ENCODE results near the gene TMEM50A.
A peak's percentile ranks its signal among the peaks of the same experiment; 100 is the strongest.

Gene TMEM50A

GRCh38 chr1:25338986-25339385 is 852 bp downstream of the TMEM50A start:
- Histone ChIP-seq H3K27me3 (replicated peaks; ENCODE audit: control insufficient read depth, insufficient read depth, low read length) (no peaks in the 10 kb centered on the region), H3K36me3 (ENCODE audit: control insufficient read depth, insufficient read depth, low read length) (peaks cover 4% of the 10 kb centered on the region), H3K4me3 (replicated peaks; ENCODE audit: low read depth, low read length) (peak overlapping the region; percentile 90)
- TF ChIP-seq CTCF (IDR thresholded peaks at IDR 0.05; ENCODE audit: insufficient read depth, low read length, poor library complexity, severe bottlenecking), result no peak
- DNase-seq (ENCODE audit: extremely low read depth, insufficient read length), result no peak

- no peaks in the 10 kb centered on the region for H3K27me3 ChIP-seq (replicated peaks; ENCODE audit: control insufficient read depth, insufficient read depth, low read length)
- DNase-seq (ENCODE audit: extremely low read depth, insufficient read length), result no peak
- peaks cover 5% of the 10 kb centered on the region for H3K36me3 ChIP-seq (ENCODE audit: control insufficient read depth, insufficient read depth, low read length)
- TF ChIP-seq CTCF (IDR thresholded peaks at IDR 0.05; ENCODE audit: insufficient read depth, low read length, poor library complexity, severe bottlenecking), result no peak
- H3K4me3 ChIP-seq (replicated peaks; ENCODE audit: low read depth, low read length), result no peak overlapping the region
Observed at GRCh38 chr1:25341746-25342145, 3.6 kb downstream of the TMEM50A start.

GRCh38 chr1:25342846-25343245 is 4.7 kb downstream of the TMEM50A start:
- Histone ChIP-seq H3K4me3 (replicated peaks; ENCODE audit: low read depth, low read length) (no peak overlapping the region), H3K36me3 (ENCODE audit: control insufficient read depth, insufficient read depth, low read length) (peaks cover 7% of the 10 kb centered on the region), H3K27me3 (replicated peaks; ENCODE audit: control insufficient read depth, insufficient read depth, low read length) (no peaks in the 10 kb centered on the region)
- TF ChIP-seq CTCF (IDR thresholded peaks at IDR 0.05; ENCODE audit: insufficient read depth, low read length, poor library complexity, severe bottlenecking), result no peak
- no peak for DNase-seq (ENCODE audit: extremely low read depth, insufficient read length)

- no peak overlapping the region for H3K4me3 ChIP-seq (replicated peaks; ENCODE audit: low read depth, low read length)
- no peak for DNase-seq (ENCODE audit: extremely low read depth, insufficient read length)
- peaks cover 7% of the 10 kb centered on the region for H3K36me3 ChIP-seq (ENCODE audit: control insufficient read depth, insufficient read depth, low read length)
- no peaks in the 10 kb centered on the region for H3K27me3 ChIP-seq (replicated peaks; ENCODE audit: control insufficient read depth, insufficient read depth, low read length)
- TF ChIP-seq CTCF (IDR thresholded peaks at IDR 0.05; ENCODE audit: insufficient read depth, low read length, poor library complexity, severe bottlenecking), result no peak
Observed at GRCh38 chr1:25343872-25344271, 5.7 kb downstream of the TMEM50A start.

GRCh38 chr1:25347556-25347955 is 9.4 kb downstream of the TMEM50A start:
- TF ChIP-seq CTCF (IDR thresholded peaks at IDR 0.05; ENCODE audit: insufficient read depth, low read length, poor library complexity, severe bottlenecking), result no peak
- H3K36me3 ChIP-seq (ENCODE audit: control insufficient read depth, insufficient read depth, low read length), result peaks cover 7% of the 10 kb centered on the region
- no peaks in the 10 kb centered on the region for H3K27me3 ChIP-seq (replicated peaks; ENCODE audit: control insufficient read depth, insufficient read depth, low read length)
- no peak overlapping the region for H3K4me3 ChIP-seq (replicated peaks; ENCODE audit: low read depth, low read length)
- no peak for DNase-seq (ENCODE audit: extremely low read depth, insufficient read length)

GRCh38 chr1:25349606-25350005 is 11.5 kb downstream of the TMEM50A start:
- Histone ChIP-seq H3K27me3 (replicated peaks; ENCODE audit: control insufficient read depth, insufficient read depth, low read length) (no peaks in the 10 kb centered on the region), H3K36me3 (ENCODE audit: control insufficient read depth, insufficient read depth, low read length) (peaks cover 6% of the 10 kb centered on the region)
- DNase-seq (ENCODE audit: extremely low read depth, insufficient read length), result no peak

More at GRCh38 chr1:25349606-25350005, 11.5 kb downstream of the TMEM50A start:
- no peak overlapping the region for H3K4me3 ChIP-seq (replicated peaks; ENCODE audit: low read depth, low read length)
- TF ChIP-seq CTCF (IDR thresholded peaks at IDR 0.05; ENCODE audit: insufficient read depth, low read length, poor library complexity, severe bottlenecking), result no peak
